Muscle layer of colon (tissue), 2 donors: ENCODE results near the gene CIROP.
"Not testable (repeated sequence)": the region's sequence is repeated elsewhere in the genome, so short reads cannot be mapped to it uniquely, and the experiment has no call there.

Source experiments
- H3K27ac ChIP-seq: one replicate; pipeline ENCODE4 v1.7.0; 2013; ENCODE audit warnings: low read depth, mild to moderate bottlenecking, low read length, moderate library complexity
- H3K27me3 ChIP-seq, 2 donors: one replicate each; pipeline ENCODE4 v1.7.0; 2013; ENCODE audit warnings: low read length in 2 of 2, mild to moderate bottlenecking in 2 of 2; ENCODE audit not compliant: insufficient read depth in 2 of 2, control insufficient read depth in 1 of 2
- H3K36me3 ChIP-seq: one replicate; pipeline ENCODE4 v1.7.0; 2013; ENCODE audit warnings: mild to moderate bottlenecking, low read length; ENCODE audit not compliant: insufficient read depth
- H3K4me1 ChIP-seq: one replicate; pipeline ENCODE4 v1.7.0; 2013; ENCODE audit warnings: mild to moderate bottlenecking, low read length; ENCODE audit not compliant: insufficient read depth
- H3K4me3 ChIP-seq, 2 donors: one replicate each; pipeline ENCODE4 v1.7.0; 2013; ENCODE audit warnings: low read length in 2 of 2, low read depth in 1 of 2, mild to moderate bottlenecking in 1 of 2, moderate library complexity in 1 of 2
- H3K9ac ChIP-seq: one replicate; pipeline ENCODE4 v1.7.0; 2013; ENCODE audit warnings: low read length
- H3K9me3 ChIP-seq: one replicate; pipeline ENCODE4 v1.7.0; 2013; ENCODE audit warnings: mild to moderate bottlenecking, low read length
- donor health status: abdominal sarcoma.
- donor health status: Adenocarcinoma of cecum.

CIROP gene

GRCh38 chr14:23110579-23111365 is 6.0 kb upstream of the CIROP start:
- H3K9ac ChIP-seq: no peak overlapping the region
- no peaks in the 10 kb centered on the region for H3K36me3 ChIP-seq
- H3K4me1 ChIP-seq: no peaks in the 10 kb centered on the region
- no peaks in the 10 kb centered on the region for H3K9me3 ChIP-seq
- H3K27me3 ChIP-seq: peaks cover 0 to 10% of the 10 kb centered on the region in 2 donors
- H3K4me3 ChIP-seq: no peak overlapping the region
- no peak overlapping the region for H3K27ac ChIP-seq

- H3K4me1 ChIP-seq: no peaks in the 10 kb centered on the region
- no peaks in the 10 kb centered on the region for H3K9me3 ChIP-seq
- H3K27ac ChIP-seq: no peak overlapping the region
- peaks cover 0 to 9% of the 10 kb centered on the region in 2 donors for H3K27me3 ChIP-seq
- H3K36me3 ChIP-seq: no peaks in the 10 kb centered on the region
- no peak overlapping the region for H3K4me3 ChIP-seq
- H3K9ac ChIP-seq: no peak overlapping the region
These were observed 5.0 kb upstream of the CIROP start for GRCh38 chr14:23109769-23110168.

GRCh38 chr14:23108169-23108568 is 3.4 kb upstream of the CIROP start:
- H3K9ac ChIP-seq, H3K36me3 ChIP-seq, H3K4me1 ChIP-seq, H3K4me3 ChIP-seq, H3K27me3 ChIP-seq, H3K27ac ChIP-seq, H3K9me3 ChIP-seq: not testable (repeated sequence)

GRCh38 chr14:23107620-23108019 is 2.8 kb upstream of the CIROP start:
- not testable (repeated sequence) for H3K9ac ChIP-seq, H3K9me3 ChIP-seq, H3K27me3 ChIP-seq, H3K27ac ChIP-seq, H3K36me3 ChIP-seq, H3K4me3 ChIP-seq, H3K4me1 ChIP-seq

- Histone ChIP-seq H3K9ac (no peak overlapping the region), H3K4me3 (no peak overlapping the region), H3K36me3 (no peaks in the 10 kb centered on the region), H3K4me1 (no peaks in the 10 kb centered on the region), H3K27me3 (no peaks in the 10 kb centered on the region), H3K27ac (no peak overlapping the region), H3K9me3 (no peaks in the 10 kb centered on the region)
These were observed 1.9 kb upstream of the CIROP start for GRCh38 chr14:23106747-23107045.

GRCh38 chr14:23105348-23105824 is 597 bp upstream of the CIROP start:
- no peaks in the 10 kb centered on the region for H3K36me3 ChIP-seq
- H3K27ac ChIP-seq: no peak overlapping the region
- no peaks in the 10 kb centered on the region for H3K4me1 ChIP-seq
- no peaks in the 10 kb centered on the region for H3K27me3 ChIP-seq
- no peak overlapping the region for H3K4me3 ChIP-seq
- H3K9me3 ChIP-seq: no peaks in the 10 kb centered on the region
- no peak overlapping the region for H3K9ac ChIP-seq

- Histone ChIP-seq H3K4me1 (no peaks in the 10 kb centered on the region), H3K9me3 (no peaks in the 10 kb centered on the region), H3K27me3 (no peaks in the 10 kb centered on the region), H3K36me3 (peaks cover under 1% of the 10 kb centered on the region), H3K4me3 (no peak overlapping the region), H3K27ac (no peak overlapping the region), H3K9ac (no peak overlapping the region)
These were observed 659 bp downstream of the CIROP start for GRCh38 chr14:23104070-23104590.

- Histone ChIP-seq H3K36me3 (peaks cover 6% of the 10 kb centered on the region), H3K4me1 (no peaks in the 10 kb centered on the region), H3K27ac (no peak overlapping the region), H3K9me3 (no peaks in the 10 kb centered on the region), H3K4me3 (no peak overlapping the region), H3K9ac (no peak overlapping the region), H3K27me3 (no peaks in the 10 kb centered on the region)
These were observed 1.2 kb downstream of the CIROP start for GRCh38 chr14:23103581-23103980.

GRCh38 chr14:23102801-23103200 is 2.0 kb downstream of the CIROP start:
- Histone ChIP-seq H3K4me3 (no peak overlapping the region), H3K9ac (no peak overlapping the region), H3K9me3 (no peaks in the 10 kb centered on the region), H3K27ac (no peak overlapping the region), H3K27me3 (no peaks in the 10 kb centered on the region), H3K4me1 (no peaks in the 10 kb centered on the region), H3K36me3 (peaks cover 13% of the 10 kb centered on the region)

GRCh38 chr14:23101986-23102625 is 2.7 kb downstream of the CIROP start:
- no peak overlapping the region for H3K9ac ChIP-seq
- H3K4me3 ChIP-seq: no peak overlapping the region
- H3K9me3 ChIP-seq: no peaks in the 10 kb centered on the region
- H3K4me1 ChIP-seq: peaks cover 5% of the 10 kb centered on the region
- H3K36me3 ChIP-seq: peaks cover 20% of the 10 kb centered on the region
- no peaks in the 10 kb centered on the region for H3K27me3 ChIP-seq
- no peak overlapping the region for H3K27ac ChIP-seq

GRCh38 chr14:23101213-23101970 is 3.4 kb downstream of the CIROP start:
- Histone ChIP-seq H3K27ac (no peak overlapping the region), H3K9me3 (no peaks in the 10 kb centered on the region), H3K9ac (no peak overlapping the region), H3K36me3 (peaks cover 26% of the 10 kb centered on the region), H3K4me3 (no peak overlapping the region), H3K4me1 (peaks cover 12% of the 10 kb centered on the region), H3K27me3 (no peaks in the 10 kb centered on the region)
